Head of caudate nucleus (tissue), 42 donors: Measurements from ENCODE around the gene C4B.
"Not testable (repeated sequence)": the region's sequence is repeated elsewhere in the genome, so short reads cannot be mapped to it uniquely, and the experiment has no call there.

Source experiments
- DNase-seq, 42 donors: peaks; one replicate each; pipeline versions ENCODE4 v3.0.0 to v3.0.0-alpha.2; 2020 to 2021; ENCODE audit warnings: mixed read lengths in 7 of 42
- intact Hi-C: fragments of 100-400 bp; cut with DNase I; formaldehyde crosslinking; loops from one replicate; pipeline ENCODE4 v1.15.0; 2022

Gene C4B

GRCh38 chr6:32045811-32046449 lies 31.3 kb downstream of the C4B start:
- DNase-seq: no peak
- intact Hi-C loops: no loop called here

- intact Hi-C loops: no loop called here
- DNase-seq: peak in 12 of 42 donors; percentile 5 to 46 (median 25)
Measured at GRCh38 chr6:32046450-32047083, 32.0 kb downstream of the C4B start.

- peak in 7 of 42 donors; percentile 9 to 67 (median 40) for DNase-seq
- intact Hi-C loops: no loop called here
Measured at GRCh38 chr6:32047084-32047478, 32.5 kb downstream of the C4B start.

- intact Hi-C loops: no loop called here
Measured at GRCh38 chr6:32047539-32047854, 32.9 kb downstream of the C4B start.

GRCh38 chr6:32047855-32048766 lies 33.5 kb downstream of the C4B start:
- intact Hi-C loops: no loop called here
- DNase-seq: peak; percentile 35 to 88 (median 68)

More at GRCh38 chr6:32047539-32047854, 32.9 kb downstream of the C4B start:
- no peak for DNase-seq

- intact Hi-C loops, DNase-seq: not testable (repeated sequence)
Measured at GRCh38 chr6:32049149-32049548, 34.6 kb downstream of the C4B start.

- DNase-seq, intact Hi-C loops: not testable (repeated sequence)
Measured at GRCh38 chr6:32049736-32050135, 35.1 kb downstream of the C4B start.

- intact Hi-C loops: no loop called here
- no peak for DNase-seq
Measured at GRCh38 chr6:32050562-32050961, 36.0 kb downstream of the C4B start.

- intact Hi-C loops, DNase-seq: not testable (repeated sequence)
Measured at GRCh38 chr6:32052626-32053025, 38.0 kb downstream of the C4B start.

GRCh38 chr6:32053314-32053713 lies 38.7 kb downstream of the C4B start:
- intact Hi-C loops, DNase-seq: not testable (repeated sequence)

GRCh38 chr6:32055756-32056155 lies 41.2 kb downstream of the C4B start:
- DNase-seq, intact Hi-C loops: not testable (repeated sequence)

- no peak for DNase-seq
- intact Hi-C loops: no loop called here
Measured at GRCh38 chr6:32056254-32056653, 41.7 kb downstream of the C4B start.

GRCh38 chr6:32057966-32058365 lies 43.4 kb downstream of the C4B start:
- intact Hi-C loops: no loop called here
- DNase-seq: no peak

GRCh38 chr6:32058511-32058963 lies 43.9 kb downstream of the C4B start:
- intact Hi-C loops: no loop called here
- peak in 1 of 42 donors; percentile 9 for DNase-seq

GRCh38 chr6:32060966-32061655 lies 46.5 kb downstream of the C4B start:
- intact Hi-C loops: no loop called here
- no peak for DNase-seq

GRCh38 chr6:32064706-32065105 lies 50.1 kb downstream of the C4B start:
- intact Hi-C loops: no loop called here
- DNase-seq: no peak

GRCh38 chr6:32067521-32067920 lies 52.9 kb downstream of the C4B start:
- DNase-seq, intact Hi-C loops: not testable (repeated sequence)

- DNase-seq, intact Hi-C loops: not testable (repeated sequence)
Measured at GRCh38 chr6:32068315-32068714, 53.7 kb downstream of the C4B start.

- intact Hi-C loops: no loop called here
- DNase-seq: no peak
Measured at GRCh38 chr6:32068867-32069266, 54.3 kb downstream of the C4B start.
